Upper lobe of right lung (tissue), 1 donor: Measurements from ENCODE around the gene CH25H. TPM values are rescaled to one million over a fixed set of nuclear protein-coding genes. Genes with fewer than 3 reads are reported as not detected.
"Not testable (repeated sequence)": the region's sequence is repeated elsewhere in the genome, so short reads cannot be mapped to it uniquely, and the experiment has no call there.

ENCODE experiments used
- ATAC-seq: fragments of 200-7000 bp; cut with Tn5 transposase; one replicate; pipeline ENCODE4 v1.9.1; 2020; ENCODE audit warnings: mild to moderate bottlenecking, moderate library complexity
- DNase-seq: peaks from one replicate; pipeline ENCODE4 v3.0.0-alpha.2; 2020
- H3K27ac ChIP-seq: fragments of 200-600 bp; one replicate; pipeline ENCODE4 v1.8.0; 2022
- H3K27me3 ChIP-seq: fragments of 200-600 bp; one replicate; pipeline ENCODE4 v1.8.0; 2022; ENCODE audit warnings: mild to moderate bottlenecking
- H3K36me3 ChIP-seq: fragments of 200-600 bp; one replicate; pipeline ENCODE4 v1.8.0; 2022
- H3K4me1 ChIP-seq: fragments of 200-600 bp; one replicate; pipeline ENCODE4 v1.8.0; 2022
- H3K4me3 ChIP-seq: fragments of 200-600 bp; one replicate; pipeline ENCODE4 v1.8.0; 2022; ENCODE audit warnings: mild to moderate bottlenecking
- H3K9me3 ChIP-seq: fragments of 200-600 bp; one replicate; pipeline ENCODE4 v1.8.0; 2022
- CTCF ChIP-seq: fragments of 200-600 bp; IDR thresholded peaks from one replicate; pipeline ENCODE4 v1.8.0; 2022; ENCODE audit warnings: antibody characterized with exemption
- intact Hi-C: fragments of 100-400 bp; cut with DNase I; formaldehyde crosslinking; loops from one replicate; pipeline ENCODE4 v1.11.0; 2022
- long read RNA-seq: library from polyadenylated mRNA; unstranded; transcript quantifications from one replicate; pipeline ENCODE4 v2.0.0, GENCODE V29; 2021
- total RNA-seq: library from RNA; stranded (reverse); fragmentation: NEBNext Ultra II Directional; extraction: Animal tissue kit (Norgen Biotek cat#: 25700); gene quantifications from one replicate; pipeline ENCODE4 v1.2.1, GENCODE V29; 2021
- donor health status: DM: no; HTN: yes; CAD: no; lungs with severe emphysema.

CH25H gene, protein sequence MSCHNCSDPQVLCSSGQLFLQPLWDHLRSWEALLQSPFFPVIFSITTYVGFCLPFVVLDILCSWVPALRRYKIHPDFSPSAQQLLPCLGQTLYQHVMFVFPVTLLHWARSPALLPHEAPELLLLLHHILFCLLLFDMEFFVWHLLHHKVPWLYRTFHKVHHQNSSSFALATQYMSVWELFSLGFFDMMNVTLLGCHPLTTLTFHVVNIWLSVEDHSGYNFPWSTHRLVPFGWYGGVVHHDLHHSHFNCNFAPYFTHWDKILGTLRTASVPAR
- total RNA-seq: 7.8 TPM
- long read RNA-seq, transcript CH25H-201 (1 exons, 1,686 nt): major isoform, 11 of 11 reads
- long read RNA-seq, partial matches to known transcripts: 0 of 11 reads
- long read RNA-seq, other reads (novel, unspliced or antisense): 0 of 11 reads

GRCh38 chr10:89207181-89207800 lies at the start of gene CH25H:
Gene CH25H, minus strand, starts transcription at chr10:89207317. Its CDS starts 25 bp downstream, at chr10:89207292.
- no peak for TF ChIP-seq CTCF
- no peaks in the 10 kb centered on the region for H3K9me3 ChIP-seq
- ATAC-seq: peak; percentile 83
- peak within 1 kb of the TSS; percentile 79 for H3K27ac ChIP-seq
- peaks cover 18% of the 10 kb centered on the region for H3K4me1 ChIP-seq
- H3K27me3 ChIP-seq: peaks cover 4% of the 10 kb centered on the region
- H3K4me3 ChIP-seq: peak within 1 kb of the TSS; percentile 55
- intact Hi-C loops: no loop called here
- H3K36me3 ChIP-seq: no peaks in the 10 kb centered on the region
- DNase-seq: peak; percentile 85

DNA sequence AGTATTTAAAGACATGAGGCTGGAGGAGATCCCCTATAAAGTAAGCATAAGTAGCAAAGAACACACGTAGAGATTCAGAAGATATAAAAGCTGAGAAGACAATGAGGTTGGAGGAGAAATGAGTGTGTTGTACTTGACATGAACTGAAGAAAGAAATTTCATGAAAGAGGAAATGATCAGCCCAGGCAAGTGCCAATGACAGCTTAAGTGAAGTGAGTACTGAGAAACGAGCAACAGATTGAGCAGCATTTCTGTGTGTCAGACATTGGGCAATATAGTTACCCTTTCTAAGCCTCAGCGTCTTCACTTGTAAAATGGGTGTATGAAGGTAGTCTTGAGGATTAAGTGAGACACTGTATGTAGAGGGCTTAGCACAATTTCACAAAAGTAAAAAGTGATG lies 49.2 kb upstream of the CH25H start:
- intact Hi-C loops: no loop called here
- ATAC-seq (no peak), DNase-seq (no peak)
- peak overlapping the region; percentile 26 for H3K27ac ChIP-seq
- no peak overlapping the region for H3K4me3 ChIP-seq
- no peaks in the 10 kb centered on the region for H3K4me1 ChIP-seq
- no peaks in the 10 kb centered on the region for H3K36me3 ChIP-seq
- H3K27me3 ChIP-seq: no peaks in the 10 kb centered on the region
- H3K9me3 ChIP-seq: no peaks in the 10 kb centered on the region
- TF ChIP-seq CTCF: no peak

GRCh38 chr10:89255793-89256192 lies 48.7 kb upstream of the CH25H start:
- Histone ChIP-seq H3K36me3 (no peaks in the 10 kb centered on the region), H3K27ac (peak overlapping the region; percentile 26), H3K4me3 (no peak overlapping the region), H3K27me3 (no peaks in the 10 kb centered on the region), H3K9me3 (no peaks in the 10 kb centered on the region), H3K4me1 (peaks cover 3% of the 10 kb centered on the region)
- ATAC-seq (no peak), DNase-seq (no peak)
- TF ChIP-seq CTCF: no peak
- intact Hi-C loops: no loop called here

GRCh38 chr10:89255091-89255579 lies 48.0 kb upstream of the CH25H start:
- H3K27ac ChIP-seq, H3K4me3 ChIP-seq, H3K27me3 ChIP-seq, ATAC-seq, H3K36me3 ChIP-seq, intact Hi-C loops, DNase-seq, H3K4me1 ChIP-seq, H3K9me3 ChIP-seq: not testable (repeated sequence)

GRCh38 chr10:89252225-89252585 lies 45.1 kb upstream of the CH25H start:
- H3K4me1 ChIP-seq: peaks cover 6% of the 10 kb centered on the region
- H3K27me3 ChIP-seq: no peaks in the 10 kb centered on the region
- DNase-seq (no peak), ATAC-seq (no peak)
- H3K36me3 ChIP-seq: no peaks in the 10 kb centered on the region
- peak overlapping the region; percentile 85 for H3K4me3 ChIP-seq
- intact Hi-C loops: no loop called here
- no peak for TF ChIP-seq CTCF
- H3K27ac ChIP-seq: peak overlapping the region; percentile 68
- no peaks in the 10 kb centered on the region for H3K9me3 ChIP-seq
